CD14-positive monocyte (primary cell): Measurements from ENCODE around the gene GNG13. TPM values are rescaled to one million over a fixed set of nuclear protein-coding genes. Genes with fewer than 3 reads are reported as not detected.

Source experiments
- DNase-seq, 3 donors: peaks; one replicate each; pipeline ENCODE4 v3.0.0-alpha.2; 2011 to 2022
- H2AFZ ChIP-seq: 2 replicates; pipeline ENCODE4 v1.6.0; 2012; ENCODE audit warnings: mild to moderate bottlenecking, low read depth, low read length, inconsistent platforms; ENCODE audit not compliant: insufficient read depth, poor library complexity, severe bottlenecking
- H3K27ac ChIP-seq, 2 donors: 1 replicate in 1 of 2; 2 replicates in 1 of 2; pipeline ENCODE4 v1.5.1; 2012 to 2013; ENCODE audit warnings: low read length in 2 of 2, control low read depth in 1 of 2, inconsistent platforms in 1 of 2, low read depth in 1 of 2, mild to moderate bottlenecking in 1 of 2
- H3K27me3 ChIP-seq, 2 donors: one replicate each; pipeline versions ENCODE4 v1.6.0 to v1.6.1; 2011 to 2013; ENCODE audit warnings: low read length in 2 of 2; ENCODE audit not compliant: control insufficient read depth in 2 of 2, insufficient read depth in 2 of 2
- H3K36me3 ChIP-seq, 2 donors: replicated peaks in 1 of 2; 1 replicate in 1 of 2; 2 replicates in 1 of 2; pipeline versions ENCODE4 v1.5.1 to v1.6.1; 2012 to 2013; ENCODE audit warnings: low read length in 2 of 2, control low read depth in 1 of 2, inconsistent platforms in 1 of 2, mild to moderate bottlenecking in 1 of 2; ENCODE audit not compliant: insufficient read depth in 2 of 2, control insufficient read depth in 1 of 2
- H3K4me1 ChIP-seq, 2 donors: 1 replicate in 1 of 2; 2 replicates in 1 of 2; pipeline versions ENCODE4 v1.5.1 to v1.6.1; 2012 to 2013; ENCODE audit warnings: low read length in 2 of 2, control low read depth in 1 of 2, inconsistent platforms in 1 of 2, mild to moderate bottlenecking in 1 of 2, moderate library complexity in 1 of 2; ENCODE audit not compliant: insufficient read depth in 2 of 2, control insufficient read depth in 1 of 2
- H3K4me2 ChIP-seq: replicated peaks from 2 replicates; pipeline ENCODE3; 2012; ENCODE audit warnings: low read length, moderate library complexity, mild to moderate bottlenecking; ENCODE audit not compliant: poor library complexity, severe bottlenecking; ENCODE audit errors: extremely low read depth
- H3K4me3 ChIP-seq, 3 experiments: fragments of 200-600 bp in 1 of 3; sonication (generic) in 1 of 3; replicated peaks in 1 of 3; 1 replicate in 2 of 3; 2 replicates in 1 of 3; pipeline ENCODE4 v1.5.1; 2011 to 2013; ENCODE audit warnings: low read length in 3 of 3, mild to moderate bottlenecking in 3 of 3, control low read depth in 2 of 3, low read depth in 2 of 3, inconsistent platforms in 1 of 3, moderate library complexity in 1 of 3
- H3K79me2 ChIP-seq: 2 replicates; pipeline ENCODE4 v1.6.0; 2012; ENCODE audit warnings: mild to moderate bottlenecking, control low read depth, inconsistent platforms, low read length, moderate library complexity; ENCODE audit not compliant: insufficient read depth
- H3K9ac ChIP-seq: 2 replicates; pipeline ENCODE4 v1.6.0; 2017; ENCODE audit warnings: low read length, mild to moderate bottlenecking; ENCODE audit not compliant: insufficient read depth, poor library complexity, severe bottlenecking
- H3K9me3 ChIP-seq, 2 donors: replicated peaks in 1 of 2; 1 replicate in 1 of 2; 2 replicates in 1 of 2; pipeline versions ENCODE4 v1.5.1 to v1.6.1; 2012 to 2013; ENCODE audit warnings: low read length in 2 of 2, control low read depth in 1 of 2; ENCODE audit not compliant: control insufficient read depth in 1 of 2, insufficient read depth in 1 of 2
- H4K20me1 ChIP-seq: 2 replicates; pipeline ENCODE4 v1.6.0; 2012; ENCODE audit warnings: mild to moderate bottlenecking, low read length, control low read depth, moderate library complexity; ENCODE audit not compliant: insufficient read depth
- H3K27ac Mint-ChIP-seq, 7 donors: one replicate each; pipeline ENCODE4 v1.8.0; 2020; ENCODE audit warnings: mild to moderate bottlenecking in 7 of 7, mixed read lengths in 7 of 7, moderate library complexity in 6 of 7, inconsistent platforms in 2 of 7
- H3K27me3 Mint-ChIP-seq, 3 donors: one replicate each; pipeline ENCODE4 v1.8.0; 2021 to 2022; ENCODE audit warnings: low read depth in 3 of 3, mild to moderate bottlenecking in 3 of 3, mixed read lengths in 3 of 3, moderate library complexity in 3 of 3, inconsistent platforms in 1 of 3
- H3K36me3 Mint-ChIP-seq, 2 donors: one replicate each; pipeline ENCODE4 v1.8.0; 2020; ENCODE audit warnings: mixed read lengths in 2 of 2, inconsistent platforms in 1 of 2, mild to moderate bottlenecking in 1 of 2
- H3K4me1 Mint-ChIP-seq: one replicate; pipeline ENCODE4 v1.8.0; 2020; ENCODE audit warnings: mild to moderate bottlenecking, mixed read lengths
- H3K4me3 Mint-ChIP-seq, 2 donors: one replicate each; pipeline ENCODE4 v1.8.0; 2020; ENCODE audit warnings: mild to moderate bottlenecking in 2 of 2, mixed read lengths in 2 of 2, moderate library complexity in 1 of 2
- H3K9me3 Mint-ChIP-seq, 7 donors: one replicate each; pipeline ENCODE4 v1.8.0; 2020 to 2022; ENCODE audit warnings: mixed read lengths in 7 of 7, mild to moderate bottlenecking in 6 of 7, moderate library complexity in 6 of 7, inconsistent platforms in 2 of 7
- CTCF ChIP-seq: fragments of 200-600 bp; IDR thresholded peaks from one replicate; pipeline ENCODE4 v1.8.0; 2022; ENCODE audit warnings: antibody characterized with exemption, mild to moderate bottlenecking
- WGBS: methylation state at CpG from one replicate; pipeline ENCODE4 v1.1.5; 2013; ENCODE audit warnings: missing lambda C conversion rate; ENCODE audit not compliant: insufficient coverage; 5-methylcytosine and 5-hydroxymethylcytosine counted together
- intact Hi-C, 2 donors: fragments of 100-400 bp; cut with micrococcal nuclease; formaldehyde crosslinking; loops; one replicate each; pipeline versions ENCODE4 v1.15.0 to v1.15.1; 2023
- polyA plus RNA-seq, 3 donors: library from polyadenylated mRNA; depleted of rRNA in 1 of 3; unstranded in 2 of 3; stranded (reverse) in 1 of 3; fragments of 300-500 nt in 2 of 3; fragments of >200 nt in 1 of 3; fragmentation: Illumina TruSeq in 2 of 3; gene quantifications; 1 replicate in 2 of 3; 2 replicates in 1 of 3; pipeline ENCODE4 v1.2.3, GENCODE V29; 2012 to 2021

The GNG13 gene
- polyA plus RNA-seq, 3 donors: not detected

- H3K27me3 ChIP-seq: peaks cover 9 to 21% of the 10 kb centered on the region in 2 donors
- intact Hi-C loops: loop anchor here in 1 of 2 donors (10.0 kb wide), 1 partner anchor 102 kb away; no protein-coding TSS in a partner anchor
- no peaks in the 10 kb centered on the region for H4K20me1 ChIP-seq
- H3K27me3 Mint-ChIP-seq: peaks cover 6 to 24% (median 14%) of the 10 kb centered on the region in 3 donors
- no peaks in the 10 kb centered on the region for H3K36me3 ChIP-seq
- no peak overlapping the region for H3K27ac ChIP-seq
- WGBS: 93% methylated on average over 3 of the region's 9 CpGs
- no peak overlapping the region for H3K4me2 ChIP-seq
- TF ChIP-seq CTCF: no peak
- no peak overlapping the region for H2AFZ ChIP-seq
- no peaks in the 10 kb centered on the region for H3K4me1 Mint-ChIP-seq
- no peak overlapping the region for H3K27ac Mint-ChIP-seq
- H3K4me3 ChIP-seq: no peak overlapping the region
- H3K4me3 Mint-ChIP-seq: no peak overlapping the region
- H3K9me3 Mint-ChIP-seq: peaks cover 0 to 9% (median 2%) of the 10 kb centered on the region in 7 donors
- H3K9me3 ChIP-seq: peaks cover 0 to 15% of the 10 kb centered on the region in 2 donors
- H3K79me2 ChIP-seq: no peaks in the 10 kb centered on the region
- no peaks in the 10 kb centered on the region for H3K36me3 Mint-ChIP-seq
- no peak overlapping the region for H3K9ac ChIP-seq
- no peak for DNase-seq
- no peaks in the 10 kb centered on the region for H3K4me1 ChIP-seq
These were observed 22.4 kb upstream of the GNG13 start for GRCh38 chr16:822909-823297.

GRCh38 chr16:822174-822908 lies 21.8 kb upstream of the GNG13 start:
- peaks cover 0 to 15% of the 10 kb centered on the region in 2 donors for H3K9me3 ChIP-seq
- intact Hi-C loops: loop anchor here in 1 of 2 donors (10.0 kb wide), 1 partner anchor 102 kb away; no protein-coding TSS in a partner anchor
- Mint-ChIP-seq H3K9me3 (peaks cover 0 to 9% (median 2%) of the 10 kb centered on the region in 7 donors), H3K36me3 (no peaks in the 10 kb centered on the region), H3K27me3 (peaks cover 12 to 24% (median 20%) of the 10 kb centered on the region in 3 donors), H3K4me1 (no peaks in the 10 kb centered on the region), H3K27ac (no peak overlapping the region), H3K4me3 (no peak overlapping the region)
- DNase-seq: no peak
- no peak overlapping the region for H2AFZ ChIP-seq
- no peaks in the 10 kb centered on the region for H4K20me1 ChIP-seq
- no peaks in the 10 kb centered on the region for H3K79me2 ChIP-seq
- H3K36me3 ChIP-seq: no peaks in the 10 kb centered on the region
- H3K27me3 ChIP-seq: peaks cover 9 to 25% of the 10 kb centered on the region in 2 donors
- no peak for TF ChIP-seq CTCF
- no peak overlapping the region for H3K27ac ChIP-seq
- H3K4me1 ChIP-seq: no peaks in the 10 kb centered on the region
- H3K9ac ChIP-seq: no peak overlapping the region
- H3K4me3 ChIP-seq: no peak overlapping the region
- H3K4me2 ChIP-seq: no peak overlapping the region
- 97% methylated on average over 17 of the region's 21 CpGs for WGBS
